Gastrocnemius medialis (tissue), 4 donors: ENCODE measurements around the gene ARNT2.
"Not testable (repeated sequence)": the region's sequence is repeated elsewhere in the genome, so short reads cannot be mapped to it uniquely, and the experiment has no call there.

Experiments used
- CTCF ChIP-seq, 5 experiments: fragments of 450-650 bp in 3 of 5; fragments of 200-600 bp in 2 of 5; sonication (generic) in 2 of 5; IDR thresholded peaks in 4 of 5; conservative IDR thresholded peaks in 1 of 5; 1 replicate in 4 of 5; 2 replicates in 1 of 5; pipeline ENCODE4 v1.5.1; 2016 to 2019; ENCODE audit warnings: antibody characterized with exemption in 5 of 5, mild to moderate bottlenecking in 3 of 5, moderate library complexity in 3 of 5
- POLR2A ChIP-seq, 2 donors: fragments of 450-650 bp; IDR thresholded peaks; one replicate each; pipeline ENCODE4 v1.6.1; 2017; ENCODE audit warnings: antibody characterized with exemption in 2 of 2, mild to moderate bottlenecking in 2 of 2, moderate library complexity in 2 of 2

DNA sequence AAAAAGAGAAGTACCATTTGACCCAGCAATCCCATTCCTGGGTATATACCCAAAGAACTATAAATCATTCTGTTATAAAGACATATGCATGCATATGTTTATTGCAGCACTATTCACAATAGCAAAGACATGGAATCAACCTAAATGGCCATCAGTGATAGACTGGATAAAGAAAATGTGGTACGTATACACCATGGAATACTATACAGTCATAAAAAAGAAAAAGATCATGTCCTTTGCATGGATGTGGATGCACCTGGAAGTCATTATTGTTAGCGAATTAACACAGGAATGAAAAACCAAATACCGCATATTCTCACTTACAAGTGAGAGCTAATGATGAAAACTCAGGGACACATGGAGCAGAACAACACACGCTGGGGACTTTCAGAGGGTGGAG lies 106.8 kb downstream of the ARNT2 start:
- TF ChIP-seq CTCF (IDR thresholded peaks at IDR 0.05 in 4 of 5, conservative IDR thresholded peaks at IDR 0.05 in 1 of 5); POLR2A (IDR thresholded peaks at IDR 0.05): not testable (repeated sequence)
